ENCODE measurements around the gene OR10H3. TPM values are rescaled to one million over a fixed set of nuclear protein-coding genes. Genes with fewer than 3 reads are reported as not detected.

The OR10H3 gene
- total RNA-seq, 4 donors from 2014 or later, result not detected

DNA sequence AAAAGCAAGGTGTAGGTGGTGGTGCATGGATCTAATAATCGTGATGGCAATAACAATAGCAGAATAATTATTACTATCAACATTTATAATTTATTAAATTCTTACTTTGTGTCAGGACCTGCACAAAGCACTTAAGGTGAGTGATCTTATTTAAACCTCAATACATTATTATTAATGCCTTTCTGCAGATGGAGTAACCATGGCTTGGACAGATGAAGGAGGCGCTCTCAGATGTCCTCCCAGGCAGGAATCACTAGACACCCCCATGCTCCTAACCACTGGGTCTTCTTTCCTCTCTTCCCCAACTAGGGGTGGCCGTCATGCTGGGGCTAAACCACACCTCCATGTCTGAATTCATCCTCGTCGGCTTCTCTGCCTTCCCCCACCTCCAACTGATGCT lies 10.1 kb upstream of the OR10H3 start, which contains the start of gene OR10H2:
Gene OR10H2 (plus strand): TSS at position 301 of the 400 bp plus-strand sequence. CDS start 20 bp downstream, at position 321.
- intact Hi-C loops (cut with DNase I; ENCODE audit: low total_unique reads), result no loop called here
- Histone ChIP-seq H3K36me3 (no peaks in the 10 kb centered on the region), H3K9me3 (no peaks in the 10 kb centered on the region), H3K27ac (no peak within 1 kb of the TSS), H3K4me1 (no peaks in the 10 kb centered on the region), H3K27me3 (no peaks in the 10 kb centered on the region), H3K4me3 (no peak within 1 kb of the TSS)
- no peak for DNase-seq
- no peak for ATAC-seq
- in situ Hi-C loops (cut with MboI; ENCODE audit: low sequenced_read_pairs in 4 of 4), result no loop called here
- TF ChIP-seq, protein P1, sequence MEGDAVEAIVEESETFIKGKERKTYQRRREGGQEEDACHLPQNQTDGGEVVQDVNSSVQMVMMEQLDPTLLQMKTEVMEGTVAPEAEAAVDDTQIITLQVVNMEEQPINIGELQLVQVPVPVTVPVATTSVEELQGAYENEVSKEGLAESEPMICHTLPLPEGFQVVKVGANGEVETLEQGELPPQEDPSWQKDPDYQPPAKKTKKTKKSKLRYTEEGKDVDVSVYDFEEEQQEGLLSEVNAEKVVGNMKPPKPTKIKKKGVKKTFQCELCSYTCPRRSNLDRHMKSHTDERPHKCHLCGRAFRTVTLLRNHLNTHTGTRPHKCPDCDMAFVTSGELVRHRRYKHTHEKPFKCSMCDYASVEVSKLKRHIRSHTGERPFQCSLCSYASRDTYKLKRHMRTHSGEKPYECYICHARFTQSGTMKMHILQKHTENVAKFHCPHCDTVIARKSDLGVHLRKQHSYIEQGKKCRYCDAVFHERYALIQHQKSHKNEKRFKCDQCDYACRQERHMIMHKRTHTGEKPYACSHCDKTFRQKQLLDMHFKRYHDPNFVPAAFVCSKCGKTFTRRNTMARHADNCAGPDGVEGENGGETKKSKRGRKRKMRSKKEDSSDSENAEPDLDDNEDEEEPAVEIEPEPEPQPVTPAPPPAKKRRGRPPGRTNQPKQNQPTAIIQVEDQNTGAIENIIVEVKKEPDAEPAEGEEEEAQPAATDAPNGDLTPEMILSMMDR (IDR thresholded peaks at IDR 0.05 in 4 of 5, conservative IDR thresholded peaks at IDR 0.05 in 1 of 5), result no peak
- no peak for TF ChIP-seq POLR2A (IDR thresholded peaks at IDR 0.05)

DNA sequence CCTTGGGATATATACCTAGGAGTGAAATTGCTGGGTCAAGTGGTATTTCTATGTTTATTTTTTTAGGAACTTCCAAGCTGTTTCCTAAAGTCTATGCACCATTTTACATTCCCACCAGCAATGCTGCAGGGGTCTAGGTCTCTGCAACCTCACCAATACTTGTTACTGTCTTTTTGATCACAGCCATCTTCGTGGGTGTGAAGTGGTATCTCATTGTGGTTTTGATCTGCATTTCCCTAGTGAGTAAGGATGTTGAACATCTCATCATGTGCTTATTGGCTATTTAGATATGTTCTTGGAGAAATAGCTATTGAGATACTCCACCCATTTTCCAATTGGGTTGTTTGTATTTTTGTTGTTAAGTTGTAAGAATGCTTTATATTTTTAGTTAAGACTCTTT lies 7.2 kb upstream of the OR10H3 start:
- intact Hi-C loops (cut with DNase I; ENCODE audit: low total_unique reads), result no loop called here
- in situ Hi-C loops (cut with MboI; ENCODE audit: low sequenced_read_pairs in 4 of 4), result no loop called here
- ATAC-seq (no peak), DNase-seq (no peak)
- Histone ChIP-seq H3K27me3 (no peaks in the 10 kb centered on the region), H3K4me3 (no peak overlapping the region), H3K27ac (no peak overlapping the region), H3K4me1 (no peaks in the 10 kb centered on the region), H3K9me3 (no peaks in the 10 kb centered on the region), H3K36me3 (no peaks in the 10 kb centered on the region)
- no peak for TF ChIP-seq POLR2A (IDR thresholded peaks at IDR 0.05)
- TF ChIP-seq, protein P1 (IDR thresholded peaks at IDR 0.05 in 4 of 5, conservative IDR thresholded peaks at IDR 0.05 in 1 of 5), result no peak

DNA sequence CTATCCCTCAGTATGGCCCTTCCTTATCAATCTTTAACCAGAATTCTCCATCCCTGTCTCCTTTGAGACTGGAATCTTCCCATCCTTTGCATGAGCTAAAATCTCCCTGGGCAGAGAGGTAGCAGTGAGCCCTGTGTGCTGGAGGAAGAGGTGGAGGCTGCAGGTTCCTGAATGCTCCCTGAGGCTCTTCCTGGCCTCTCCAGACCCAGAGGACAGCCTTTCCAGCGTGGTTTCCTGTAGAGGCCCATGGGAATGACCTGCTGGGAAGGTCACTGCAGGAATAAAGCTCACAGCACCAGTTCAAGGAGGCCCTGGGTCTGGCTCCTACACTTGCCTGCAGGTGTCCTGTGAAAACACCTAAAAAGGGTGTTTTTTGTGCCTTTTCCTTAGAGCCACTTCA lies 5.4 kb upstream of the OR10H3 start:
- Histone ChIP-seq H3K4me1 (no peaks in the 10 kb centered on the region), H3K4me3 (no peak overlapping the region), H3K36me3 (no peaks in the 10 kb centered on the region), H3K27ac (no peak overlapping the region), H3K27me3 (no peaks in the 10 kb centered on the region), H3K9me3 (no peaks in the 10 kb centered on the region)
- DNase-seq (no peak), ATAC-seq (no peak)
- intact Hi-C loops (cut with DNase I; ENCODE audit: low total_unique reads) (loop anchor here (1.0 kb wide), 1 partner anchor 31 kb away; no protein-coding TSS in a partner anchor), in situ Hi-C loops (cut with MboI; ENCODE audit: low sequenced_read_pairs in 4 of 4) (no loop called here)
- TF ChIP-seq POLR2A (IDR thresholded peaks at IDR 0.05), result no peak
- TF ChIP-seq, protein P1 (IDR thresholded peaks at IDR 0.05 in 4 of 5, conservative IDR thresholded peaks at IDR 0.05 in 1 of 5), result no peak

DNA sequence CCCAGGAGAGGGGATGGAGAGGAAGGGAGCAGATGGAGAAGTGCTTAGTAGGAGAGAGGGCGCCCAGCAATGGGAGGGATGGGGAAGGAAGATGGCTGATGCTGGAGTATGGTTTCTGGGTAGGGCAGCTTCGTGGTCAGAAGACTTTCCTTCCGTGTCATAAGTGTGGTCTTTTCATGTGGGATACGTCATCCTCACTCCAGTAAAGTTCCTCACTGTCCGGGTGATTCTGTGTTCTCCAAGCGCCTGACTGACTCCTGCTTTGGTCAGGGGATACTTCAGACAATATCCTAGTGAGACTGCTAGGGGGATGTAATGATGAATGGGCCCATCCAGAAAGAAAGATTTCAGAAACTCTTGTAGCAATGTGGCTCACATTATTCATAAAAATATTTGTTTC lies 3.9 kb upstream of the OR10H3 start:
- no peak overlapping the region for H3K4me3 ChIP-seq
- H3K4me1 ChIP-seq, result no peaks in the 10 kb centered on the region
- H3K27ac ChIP-seq, result no peak overlapping the region
- in situ Hi-C loops (cut with MboI; ENCODE audit: low sequenced_read_pairs in 4 of 4), result no loop called here
- ATAC-seq (no peak), DNase-seq (no peak)
- H3K9me3 ChIP-seq, result peaks cover 0 to 5% (median 0%) of the 10 kb centered on the region in 3 donors
- intact Hi-C loops (cut with DNase I; ENCODE audit: low total_unique reads), result no loop called here
- no peaks in the 10 kb centered on the region for H3K27me3 ChIP-seq
- no peaks in the 10 kb centered on the region for H3K36me3 ChIP-seq
- TF ChIP-seq POLR2A (IDR thresholded peaks at IDR 0.05), result no peak
- TF ChIP-seq, protein P1 (IDR thresholded peaks at IDR 0.05 in 4 of 5, conservative IDR thresholded peaks at IDR 0.05 in 1 of 5), result no peak

DNA sequence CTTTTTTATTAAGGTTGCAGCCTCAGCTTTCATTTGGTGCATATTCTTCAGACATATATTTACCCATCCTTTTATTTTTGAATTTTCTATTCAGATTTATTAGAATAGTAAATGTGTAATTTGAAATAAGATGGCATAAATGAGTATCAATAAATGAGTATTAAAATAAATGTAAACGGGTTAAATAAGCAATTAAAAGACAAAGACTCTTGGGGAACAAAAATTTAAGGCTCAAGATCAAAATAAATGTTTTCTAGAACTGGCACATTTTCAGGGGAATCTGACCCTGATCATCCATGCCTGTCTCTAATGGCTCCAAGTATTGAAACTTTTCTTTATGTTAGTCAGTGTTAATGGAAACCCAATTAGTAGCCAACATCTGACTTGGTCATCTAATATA lies 3.0 kb downstream of the OR10H3 start:
- Histone ChIP-seq H3K27me3 (no peaks in the 10 kb centered on the region), H3K27ac (no peak overlapping the region), H3K9me3 (peaks cover 0 to 9% (median 0%) of the 10 kb centered on the region in 3 donors), H3K36me3 (no peaks in the 10 kb centered on the region), H3K4me3 (no peak overlapping the region), H3K4me1 (no peaks in the 10 kb centered on the region)
- intact Hi-C loops (cut with DNase I; ENCODE audit: low total_unique reads) (no loop called here), in situ Hi-C loops (cut with MboI; ENCODE audit: low sequenced_read_pairs in 4 of 4) (no loop called here)
- ATAC-seq (no peak), DNase-seq (no peak)
- no peak for TF ChIP-seq POLR2A (IDR thresholded peaks at IDR 0.05)
- TF ChIP-seq, protein P1 (IDR thresholded peaks at IDR 0.05 in 4 of 5, conservative IDR thresholded peaks at IDR 0.05 in 1 of 5), result no peak

Measured in gastrocnemius medialis (tissue), 4 donors.